Left lung (tissue), 10 donors: ENCODE results near the gene WDFY2. TPM values are rescaled to one million over a fixed set of nuclear protein-coding genes. Genes with fewer than 3 reads are reported as not detected.
A peak's percentile ranks its signal among the peaks of the same experiment; 100 is the strongest.

ENCODE experiments used
- ATAC-seq: fragments of 200-7000 bp; cut with Tn5 transposase; one replicate; pipeline ENCODE4 v1.9.1; 2020; ENCODE audit warnings: moderate library complexity
- DNase-seq, 4 donors: peaks; one replicate each; pipeline ENCODE4 v3.0.0-alpha.2; 2013 to 2020
- H3K27ac ChIP-seq, 2 donors: fragments of 200-600 bp; sonication (generic) in 1 of 2; one replicate each; pipeline versions ENCODE4 v1.5.0 to v1.8.0; 2020 to 2021
- H3K27me3 ChIP-seq, 2 donors: fragments of 200-600 bp; sonication (generic) in 1 of 2; one replicate each; pipeline versions ENCODE4 v1.5.0 to v1.8.0; 2020 to 2021
- H3K36me3 ChIP-seq, 2 donors: fragments of 200-600 bp; sonication (generic) in 1 of 2; one replicate each; pipeline versions ENCODE4 v1.5.0 to v1.8.0; 2020 to 2021
- H3K4me1 ChIP-seq, 2 donors: fragments of 200-600 bp; one replicate each; pipeline ENCODE4 v1.8.0; 2021
- H3K4me3 ChIP-seq, 2 donors: fragments of 200-600 bp; sonication (generic) in 1 of 2; one replicate each; pipeline versions ENCODE4 v1.5.0 to v1.8.0; 2020 to 2021; ENCODE audit warnings: mild to moderate bottlenecking in 1 of 2
- H3K9me3 ChIP-seq, 2 donors: fragments of 200-600 bp; sonication (generic) in 1 of 2; one replicate each; pipeline versions ENCODE4 v1.5.0 to v1.8.0; 2020 to 2021
- intact Hi-C, 2 donors: fragments of 100-400 bp; cut with DNase I; formaldehyde crosslinking; loops; one replicate each; pipeline versions ENCODE4 v1.11.2 to v1.14.2; 2022
- polyA plus RNA-seq, 6 donors: library from polyadenylated mRNA; unstranded; fragments of 120-200 nt; gene quantifications; one replicate each; pipeline ENCODE4 v1.2.1, GENCODE V29; 2013; ENCODE audit not compliant: insufficient read length in 6 of 6
- total RNA-seq, 2 donors: library from RNA; stranded (reverse); fragmentation: NEBNext Ultra II Directional; extraction: Animal tissue kit (Norgen Biotek cat#: 25700); gene quantifications; one replicate each; pipeline ENCODE4 v1.2.1, GENCODE V29; 2021
- TF ChIP-seq, protein P1 (sequence below), 2 donors: fragments of 200-600 bp; sonication (generic) in 1 of 2; IDR thresholded peaks; one replicate each; pipeline versions ENCODE4 v1.5.0 to v1.8.0; 2021; ENCODE audit warnings: antibody characterized with exemption in 2 of 2
- donor health status: DM: no; HTN: yes; CAD: no.
- donor health status: DM: no; HTN: no; CAD: no.

Gene WDFY2
- total and polyA plus RNA-seq, 8 donors: 9.7 to 33.3 (median 22.1) TPM

DNA sequence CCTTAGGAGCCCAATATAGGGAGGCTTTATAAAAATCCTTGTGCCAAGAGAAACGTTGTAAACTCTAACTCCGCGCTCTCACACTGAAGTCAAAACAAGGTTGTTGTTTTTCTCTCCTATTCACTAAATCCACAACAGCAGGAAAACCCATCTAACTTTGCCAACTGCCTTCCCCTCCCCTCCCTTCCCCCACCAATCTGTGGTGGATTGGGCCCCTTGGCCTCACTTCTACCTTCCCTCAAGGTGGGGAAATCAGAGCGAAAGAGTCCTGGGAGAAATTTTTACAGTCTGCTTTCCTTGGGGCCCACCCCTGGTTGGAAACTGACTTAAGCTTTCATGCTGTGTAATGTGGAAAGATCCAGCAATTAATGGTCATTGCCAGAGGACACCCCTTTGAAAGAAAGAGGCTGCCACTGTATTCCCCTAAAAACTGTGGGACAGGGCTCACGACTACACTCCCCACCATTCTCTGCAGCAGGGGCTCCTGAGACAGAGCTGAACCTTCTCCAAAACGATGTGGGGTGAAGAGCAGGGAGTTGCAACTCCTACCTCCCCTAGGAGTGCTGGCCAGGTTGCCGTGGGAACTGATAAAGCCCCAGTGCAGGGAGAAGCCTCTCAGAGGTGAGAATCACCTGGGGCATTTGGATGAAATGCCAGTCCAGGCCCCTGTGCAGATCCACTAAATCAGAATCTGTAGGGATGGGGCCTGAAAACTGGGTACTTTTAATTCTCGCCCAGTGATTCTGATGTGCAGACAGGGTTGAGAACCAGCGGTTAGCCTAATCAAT lies 218.6 kb downstream of the WDFY2 start:
- peak overlapping the region; percentile 61 to 65 for H3K4me3 ChIP-seq
- no peaks in the 10 kb centered on the region for H3K36me3 ChIP-seq
- intact Hi-C loops: no loop called here
- no peak for ATAC-seq
- TF ChIP-seq, protein P1, sequence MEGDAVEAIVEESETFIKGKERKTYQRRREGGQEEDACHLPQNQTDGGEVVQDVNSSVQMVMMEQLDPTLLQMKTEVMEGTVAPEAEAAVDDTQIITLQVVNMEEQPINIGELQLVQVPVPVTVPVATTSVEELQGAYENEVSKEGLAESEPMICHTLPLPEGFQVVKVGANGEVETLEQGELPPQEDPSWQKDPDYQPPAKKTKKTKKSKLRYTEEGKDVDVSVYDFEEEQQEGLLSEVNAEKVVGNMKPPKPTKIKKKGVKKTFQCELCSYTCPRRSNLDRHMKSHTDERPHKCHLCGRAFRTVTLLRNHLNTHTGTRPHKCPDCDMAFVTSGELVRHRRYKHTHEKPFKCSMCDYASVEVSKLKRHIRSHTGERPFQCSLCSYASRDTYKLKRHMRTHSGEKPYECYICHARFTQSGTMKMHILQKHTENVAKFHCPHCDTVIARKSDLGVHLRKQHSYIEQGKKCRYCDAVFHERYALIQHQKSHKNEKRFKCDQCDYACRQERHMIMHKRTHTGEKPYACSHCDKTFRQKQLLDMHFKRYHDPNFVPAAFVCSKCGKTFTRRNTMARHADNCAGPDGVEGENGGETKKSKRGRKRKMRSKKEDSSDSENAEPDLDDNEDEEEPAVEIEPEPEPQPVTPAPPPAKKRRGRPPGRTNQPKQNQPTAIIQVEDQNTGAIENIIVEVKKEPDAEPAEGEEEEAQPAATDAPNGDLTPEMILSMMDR (IDR thresholded peaks at IDR 0.05): no peak
- no peak for DNase-seq
- H3K27me3 ChIP-seq: no peaks in the 10 kb centered on the region
- H3K27ac ChIP-seq: peak overlapping the region; percentile 98 to 99
- H3K4me1 ChIP-seq: peaks cover 17 to 40% of the 10 kb centered on the region in 2 donors
- no peaks in the 10 kb centered on the region for H3K9me3 ChIP-seq

DNA sequence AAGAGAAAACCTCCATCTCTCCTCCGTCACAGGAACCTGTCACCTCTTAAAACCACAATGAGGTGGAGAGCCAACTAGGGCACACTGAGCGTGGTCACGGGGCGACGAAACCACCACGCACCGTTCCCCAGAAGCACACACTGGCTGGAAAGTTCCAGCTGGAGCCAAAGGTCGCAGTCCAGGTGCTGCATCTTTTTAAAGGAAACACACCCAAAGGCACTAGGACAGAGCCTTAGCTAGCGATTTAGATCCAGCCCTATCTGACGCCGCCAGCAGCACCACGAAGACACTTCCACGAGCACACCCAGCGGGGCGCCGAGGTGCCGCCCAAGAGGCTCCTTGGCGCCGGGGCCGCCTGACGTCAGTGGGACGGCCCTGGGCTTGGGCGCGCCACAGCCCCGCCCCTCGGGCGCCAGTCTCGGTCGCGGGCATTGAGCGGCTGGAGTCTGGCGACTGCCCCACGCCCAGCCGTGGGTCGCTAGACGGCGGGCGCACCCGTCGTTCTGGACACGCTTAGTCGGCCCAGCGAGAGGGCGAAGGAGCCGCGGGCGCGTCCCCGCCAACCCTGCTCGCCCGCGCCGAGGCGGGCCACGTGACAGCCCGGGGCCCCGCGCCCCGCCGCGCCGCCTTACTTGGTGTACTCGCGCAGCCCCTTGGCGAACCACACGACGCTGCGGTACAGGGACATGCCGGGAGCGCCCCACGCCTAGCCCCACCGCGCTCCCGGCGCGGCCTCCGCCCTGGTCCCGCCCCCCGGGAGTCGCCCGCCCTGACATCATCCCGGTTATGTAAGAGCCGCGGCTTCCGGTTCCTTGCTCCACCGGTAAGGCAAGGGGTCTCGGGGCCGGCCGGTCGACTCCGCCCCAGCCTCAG lies 219.4 kb downstream of the WDFY2 start, which contains the start of gene DHRS12:
Gene DHRS12 (minus strand): TSS at position 742 of the 873 bp plus-strand sequence. CDS start 4,504 bp downstream, outside the sequence.
- ATAC-seq (peak; percentile 91), DNase-seq (peak; percentile 88 to 98 (median 93))
- intact Hi-C loops: no loop called here
- no peaks in the 10 kb centered on the region for H3K9me3 ChIP-seq
- H3K4me1 ChIP-seq: peaks cover 17 to 40% of the 10 kb centered on the region in 2 donors
- H3K36me3 ChIP-seq: no peaks in the 10 kb centered on the region
- TF ChIP-seq, protein P1 (IDR thresholded peaks at IDR 0.05): peak in 1 of 2 donors; percentile 21
- no peaks in the 10 kb centered on the region for H3K27me3 ChIP-seq
- H3K27ac ChIP-seq: peak within 1 kb of the TSS; percentile 98 to 99
- H3K4me3 ChIP-seq: peak within 1 kb of the TSS; percentile 61 to 65

DNA sequence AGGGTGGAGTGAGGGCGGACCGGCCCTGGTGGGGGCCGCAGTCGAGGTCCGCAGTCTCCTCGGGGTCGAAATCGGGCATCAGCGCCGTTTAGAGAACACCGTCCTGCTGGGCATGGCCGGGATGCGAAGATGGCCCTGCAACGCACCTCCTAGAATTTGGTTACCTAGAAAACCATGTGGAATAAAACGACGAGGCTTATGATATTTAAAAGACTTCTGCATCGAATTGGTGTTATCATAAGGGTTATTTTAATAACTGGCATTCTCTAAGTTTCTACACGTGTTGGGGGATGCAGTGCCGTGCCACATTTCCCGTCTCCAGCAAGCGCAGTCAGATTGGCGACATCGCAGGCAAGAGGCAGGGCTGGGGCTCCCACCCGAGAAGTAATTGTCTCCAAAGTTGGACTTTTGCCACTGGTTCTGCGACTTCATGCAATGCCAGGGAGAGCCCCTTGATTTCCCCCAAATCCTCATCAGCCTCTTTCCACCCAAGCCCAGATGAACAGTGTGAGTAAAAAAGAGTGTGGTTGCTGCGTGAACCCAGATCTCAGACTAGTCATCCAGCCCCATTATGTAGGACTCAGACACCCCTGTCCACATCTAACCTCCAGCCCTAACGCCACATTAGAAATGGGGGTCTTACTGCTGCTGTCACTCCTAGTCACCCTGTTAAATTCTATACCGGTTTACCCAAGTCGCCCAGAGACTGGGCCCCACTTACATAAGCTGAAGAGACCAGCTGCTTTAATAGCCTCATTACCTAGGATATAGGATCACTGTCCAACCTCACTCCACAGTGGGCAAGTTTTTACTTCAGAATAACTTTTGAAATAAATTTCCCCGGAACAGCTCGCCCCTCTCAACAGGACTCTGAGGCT lies 220.3 kb downstream of the WDFY2 start:
- peak overlapping the region; percentile 61 to 65 for H3K4me3 ChIP-seq
- intact Hi-C loops: no loop called here
- peak in 1 of 4 donors; percentile 43 for DNase-seq
- peak; percentile 0 for ATAC-seq
- no peaks in the 10 kb centered on the region for H3K27me3 ChIP-seq
- no peaks in the 10 kb centered on the region for H3K36me3 ChIP-seq
- peak overlapping the region; percentile 98 to 99 for H3K27ac ChIP-seq
- no peaks in the 10 kb centered on the region for H3K9me3 ChIP-seq
- TF ChIP-seq, protein P1 (IDR thresholded peaks at IDR 0.05): no peak
- H3K4me1 ChIP-seq: peaks cover 17 to 40% of the 10 kb centered on the region in 2 donors

DNA sequence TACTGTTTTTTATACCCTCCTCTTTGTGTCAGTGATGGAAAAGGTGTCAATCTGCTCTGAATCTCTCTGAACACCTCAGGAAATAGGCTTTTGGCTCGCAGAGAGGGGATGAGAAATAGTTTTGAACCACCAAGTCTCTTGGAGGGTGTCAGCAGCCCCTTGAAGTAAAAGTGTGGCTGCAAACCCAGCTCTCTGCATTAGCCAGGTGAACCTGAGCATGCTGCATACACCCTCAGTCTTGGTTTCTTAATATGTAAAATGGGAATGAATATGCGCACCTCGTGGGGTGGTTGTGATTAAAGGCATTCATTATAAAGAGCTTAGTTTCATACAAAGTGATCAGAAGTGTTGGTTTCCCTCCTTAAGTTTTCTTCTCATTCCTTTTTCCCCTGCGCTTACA lies 221.1 kb downstream of the WDFY2 start:
- intact Hi-C loops: no loop called here
- Histone ChIP-seq H3K36me3 (no peaks in the 10 kb centered on the region), H3K4me1 (peaks cover 17 to 40% of the 10 kb centered on the region in 2 donors), H3K27me3 (no peaks in the 10 kb centered on the region), H3K27ac (no peak overlapping the region), H3K9me3 (no peaks in the 10 kb centered on the region), H3K4me3 (no peak overlapping the region)
- ATAC-seq (no peak), DNase-seq (no peak)
- TF ChIP-seq, protein P1 (IDR thresholded peaks at IDR 0.05): no peak
